Measurements from ENCODE around the gene STK25.

DNA sequence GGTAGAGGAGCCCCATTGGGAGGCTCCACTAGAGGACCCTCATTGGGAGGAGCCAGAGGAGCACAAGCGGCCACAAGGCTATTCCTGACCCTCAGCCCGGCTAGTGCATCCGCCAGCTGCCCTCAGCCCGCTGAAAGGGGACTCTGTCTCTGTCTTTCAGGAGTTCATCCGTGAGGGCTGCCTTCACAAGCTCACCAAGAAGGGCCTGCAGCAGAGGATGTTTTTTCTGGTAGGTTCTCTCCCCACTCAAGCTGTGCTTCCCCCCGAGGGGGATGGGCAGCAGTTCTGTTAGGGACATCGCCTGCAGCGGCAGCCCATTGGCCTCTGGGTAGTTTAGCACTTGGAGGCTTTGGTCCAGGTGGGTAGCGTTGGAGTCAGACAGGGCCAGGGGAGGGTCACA lies 25.1 kb downstream of the STK25 start:
- TF ChIP-seq, protein P1, sequence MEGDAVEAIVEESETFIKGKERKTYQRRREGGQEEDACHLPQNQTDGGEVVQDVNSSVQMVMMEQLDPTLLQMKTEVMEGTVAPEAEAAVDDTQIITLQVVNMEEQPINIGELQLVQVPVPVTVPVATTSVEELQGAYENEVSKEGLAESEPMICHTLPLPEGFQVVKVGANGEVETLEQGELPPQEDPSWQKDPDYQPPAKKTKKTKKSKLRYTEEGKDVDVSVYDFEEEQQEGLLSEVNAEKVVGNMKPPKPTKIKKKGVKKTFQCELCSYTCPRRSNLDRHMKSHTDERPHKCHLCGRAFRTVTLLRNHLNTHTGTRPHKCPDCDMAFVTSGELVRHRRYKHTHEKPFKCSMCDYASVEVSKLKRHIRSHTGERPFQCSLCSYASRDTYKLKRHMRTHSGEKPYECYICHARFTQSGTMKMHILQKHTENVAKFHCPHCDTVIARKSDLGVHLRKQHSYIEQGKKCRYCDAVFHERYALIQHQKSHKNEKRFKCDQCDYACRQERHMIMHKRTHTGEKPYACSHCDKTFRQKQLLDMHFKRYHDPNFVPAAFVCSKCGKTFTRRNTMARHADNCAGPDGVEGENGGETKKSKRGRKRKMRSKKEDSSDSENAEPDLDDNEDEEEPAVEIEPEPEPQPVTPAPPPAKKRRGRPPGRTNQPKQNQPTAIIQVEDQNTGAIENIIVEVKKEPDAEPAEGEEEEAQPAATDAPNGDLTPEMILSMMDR (IDR thresholded peaks at IDR 0.05), result no peak
- TF ChIP-seq EP300 (IDR thresholded peaks at IDR 0.05) (no peak), POLR2A (IDR thresholded peaks at IDR 0.05) (no peak)

Data from ovary (tissue), 3 donors.